NCI-H524 (cell line): ENCODE measurements around the gene TBATA.
A peak's percentile ranks its signal among the peaks of the same experiment; 100 is the strongest.

ENCODE experiments used
- DNase-seq, 2 experiments: peaks; one replicate each; lab custom pipeline; 2025; lab: John Stamatoyannopoulos, UW

The TBATA gene, protein sequence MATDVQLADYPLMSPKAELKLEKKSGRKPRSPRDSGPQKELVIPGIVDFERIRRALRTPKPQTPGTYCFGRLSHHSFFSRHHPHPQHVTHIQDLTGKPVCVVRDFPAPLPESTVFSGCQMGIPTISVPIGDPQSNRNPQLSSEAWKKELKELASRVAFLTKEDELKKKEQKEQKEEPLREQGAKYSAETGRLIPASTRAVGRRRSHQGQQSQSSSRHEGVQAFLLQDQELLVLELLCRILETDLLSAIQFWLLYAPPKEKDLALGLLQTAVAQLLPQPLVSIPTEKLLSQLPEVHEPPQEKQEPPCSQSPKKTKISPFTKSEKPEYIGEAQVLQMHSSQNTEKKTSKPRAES

DNA sequence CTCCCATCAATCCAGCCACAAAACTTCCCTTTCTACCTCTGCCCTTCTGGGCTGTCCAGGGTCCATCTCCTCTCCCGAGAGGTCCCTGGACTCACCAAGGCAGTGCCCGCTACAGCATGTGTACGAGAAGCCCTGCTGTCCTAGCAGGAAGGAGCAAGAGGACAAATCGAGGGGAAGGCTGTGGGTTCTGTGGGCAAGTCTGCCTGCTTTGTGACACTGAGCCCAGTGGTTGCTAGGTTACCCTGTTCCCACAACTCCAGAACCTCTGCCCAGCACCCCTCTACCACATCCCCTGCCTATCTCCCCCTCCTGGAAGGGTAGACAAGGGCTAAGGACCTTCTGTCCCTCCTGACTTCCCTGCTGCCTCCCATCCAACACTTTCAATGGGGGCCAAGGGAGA lies at the start of gene TBATA:
TSS of gene TBATA (minus strand) at position 188 of the 400 bp plus-strand sequence. CDS start 1,998 bp downstream, outside the sequence.
- DNase-seq, result no peak

DNA sequence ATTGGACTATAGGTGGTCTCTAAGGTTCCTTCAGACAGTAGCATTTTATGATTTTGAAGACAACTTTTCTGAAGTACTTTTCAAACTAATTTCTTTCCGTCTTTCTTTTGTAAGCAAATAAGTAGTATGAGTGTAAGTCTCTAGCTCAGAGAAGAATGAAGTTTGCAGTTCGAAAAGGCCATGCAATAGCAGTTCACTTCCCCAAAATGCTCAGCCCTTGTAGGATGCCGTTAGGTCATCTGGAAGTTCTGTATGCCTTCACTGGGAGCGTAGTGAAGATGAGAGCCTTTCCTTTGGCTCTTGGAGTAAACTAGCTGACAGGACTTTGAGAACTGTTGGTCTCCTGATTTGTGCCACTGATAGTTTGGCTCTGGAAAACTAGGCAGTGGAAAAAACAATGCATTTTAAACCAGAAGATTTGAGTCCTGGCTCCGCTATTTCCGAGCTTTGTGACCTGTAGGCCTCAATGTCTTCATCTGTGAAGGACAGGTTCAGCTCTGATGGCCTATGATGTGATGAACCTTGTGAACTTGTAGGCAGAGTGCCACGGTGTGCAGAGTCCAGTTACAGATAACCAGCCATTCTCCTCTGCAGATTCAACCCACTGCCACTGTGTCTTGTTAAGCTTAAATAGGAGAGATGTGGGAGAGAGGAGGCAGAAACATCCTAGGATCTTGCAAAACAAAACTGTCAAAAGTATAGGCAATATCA lies 49.4 kb upstream of the TBATA start:
- DNase-seq, result no peak

DNA sequence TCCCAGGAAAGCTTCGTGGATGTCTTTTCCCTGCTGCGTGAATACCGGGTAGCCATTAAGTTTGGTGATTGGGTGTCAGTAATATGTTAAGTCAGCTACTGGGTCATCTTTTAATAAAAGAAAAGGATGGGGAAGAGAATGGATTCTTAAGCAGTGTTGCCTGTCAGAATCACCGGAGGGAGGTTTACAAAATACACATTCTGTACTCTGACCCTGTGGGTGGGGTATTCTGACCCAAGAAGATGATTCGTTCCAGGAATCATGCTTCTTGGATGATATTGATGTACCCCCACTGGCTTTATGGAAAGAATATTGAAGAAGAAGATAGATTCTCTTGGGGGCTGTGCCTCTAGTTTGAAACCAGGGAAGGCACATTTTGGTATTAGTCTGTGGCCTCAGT lies 48.8 kb upstream of the TBATA start:
- DNase-seq, result no peak

DNA sequence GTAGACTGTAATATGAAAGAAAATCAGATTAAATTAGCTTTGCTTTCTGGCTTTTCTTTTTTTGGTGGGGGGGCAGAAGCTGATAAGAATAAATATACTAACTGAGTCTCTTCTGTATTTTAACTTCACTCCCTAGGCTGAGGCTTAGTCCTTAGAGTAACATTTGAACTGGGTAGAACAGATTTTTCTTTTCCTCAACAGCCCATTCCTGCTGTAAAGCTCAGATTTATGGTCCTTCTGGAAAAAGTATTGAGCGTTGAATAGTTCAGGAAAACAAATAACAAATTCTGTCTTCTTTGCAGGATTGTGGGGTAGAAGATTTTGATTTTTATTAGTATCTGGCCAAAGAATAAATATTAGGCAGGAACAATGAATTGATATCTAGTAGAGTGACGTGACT lies 48.4 kb upstream of the TBATA start:
- DNase-seq, result no peak

DNA sequence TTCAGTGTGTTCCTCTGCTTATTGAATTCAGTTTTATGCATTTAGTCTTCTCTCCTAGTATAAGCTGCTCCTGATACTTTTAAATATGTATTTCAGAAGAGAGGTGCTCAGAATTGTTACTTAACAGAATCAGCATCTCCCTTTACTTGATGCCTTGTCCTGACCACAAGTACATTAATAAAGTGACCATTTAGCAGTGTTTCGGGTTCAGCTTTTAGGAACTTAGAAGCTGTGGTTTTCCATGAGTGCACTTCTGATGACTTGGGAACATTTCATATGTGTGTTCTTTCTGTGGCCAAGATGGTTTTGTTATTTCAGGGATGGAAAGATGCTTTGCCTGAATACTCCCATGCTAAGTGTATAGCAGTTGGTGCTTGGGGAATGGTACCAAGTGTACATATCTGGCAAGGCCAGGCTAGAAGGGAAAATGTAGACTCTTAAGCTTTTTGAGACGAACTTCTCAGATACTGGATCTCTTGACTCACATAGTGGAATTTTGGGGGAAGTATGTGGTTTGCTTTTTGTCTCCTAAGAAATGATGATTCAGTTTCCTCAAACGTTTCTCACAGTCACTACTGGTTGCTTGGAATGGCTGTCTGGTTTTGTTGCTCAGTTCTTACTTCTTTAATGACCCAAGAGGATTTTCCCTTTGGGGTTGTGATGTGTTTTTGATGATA lies 47.8 kb upstream of the TBATA start:
- DNase-seq, result no peak

DNA sequence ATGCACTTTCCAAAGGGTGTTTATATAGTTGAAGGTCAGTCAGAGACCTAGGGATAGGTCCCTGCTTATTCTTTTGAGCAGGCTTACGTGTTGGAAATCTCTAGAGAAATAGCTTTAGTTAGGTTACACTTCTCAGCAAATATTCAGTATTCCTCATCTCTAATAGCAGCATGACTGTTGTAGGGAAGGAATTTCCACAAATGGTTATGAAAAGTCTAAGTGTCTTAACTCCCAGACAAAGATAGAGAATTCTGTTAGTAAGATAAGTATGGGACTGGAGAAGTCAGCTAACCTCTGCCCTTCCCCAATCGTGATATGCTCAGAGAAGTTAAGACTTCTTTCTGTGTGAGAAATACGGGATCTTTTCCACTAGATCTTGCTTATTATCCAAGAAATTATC lies 47.0 kb upstream of the TBATA start:
- DNase-seq, result no peak

GRCh38 chr10:70830164-70830563 lies 45.0 kb upstream of the TBATA start:
- no peak for DNase-seq

DNA sequence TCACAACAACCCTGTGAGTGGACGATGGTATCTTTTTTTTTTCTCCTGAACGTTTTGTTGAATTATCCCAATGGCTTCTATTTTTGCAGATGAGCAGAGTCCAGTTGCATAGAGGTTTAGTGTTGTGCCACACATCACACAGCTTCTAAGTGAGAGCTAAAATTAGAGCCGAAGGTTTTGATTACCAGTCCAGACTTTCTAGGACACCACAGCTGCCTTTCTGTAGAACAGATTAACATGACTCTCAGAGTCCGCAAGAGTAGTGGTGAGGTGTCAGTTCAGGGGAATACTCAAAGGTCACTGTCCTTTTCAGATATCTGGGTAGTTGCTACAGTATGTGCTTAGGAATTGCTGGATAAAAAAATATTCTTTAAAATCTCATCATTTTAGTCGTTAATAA lies 44.4 kb upstream of the TBATA start:
- DNase-seq, result no peak

- no peak for DNase-seq
Measured at GRCh38 chr10:70828923-70829322, 43.7 kb upstream of the TBATA start.

DNA sequence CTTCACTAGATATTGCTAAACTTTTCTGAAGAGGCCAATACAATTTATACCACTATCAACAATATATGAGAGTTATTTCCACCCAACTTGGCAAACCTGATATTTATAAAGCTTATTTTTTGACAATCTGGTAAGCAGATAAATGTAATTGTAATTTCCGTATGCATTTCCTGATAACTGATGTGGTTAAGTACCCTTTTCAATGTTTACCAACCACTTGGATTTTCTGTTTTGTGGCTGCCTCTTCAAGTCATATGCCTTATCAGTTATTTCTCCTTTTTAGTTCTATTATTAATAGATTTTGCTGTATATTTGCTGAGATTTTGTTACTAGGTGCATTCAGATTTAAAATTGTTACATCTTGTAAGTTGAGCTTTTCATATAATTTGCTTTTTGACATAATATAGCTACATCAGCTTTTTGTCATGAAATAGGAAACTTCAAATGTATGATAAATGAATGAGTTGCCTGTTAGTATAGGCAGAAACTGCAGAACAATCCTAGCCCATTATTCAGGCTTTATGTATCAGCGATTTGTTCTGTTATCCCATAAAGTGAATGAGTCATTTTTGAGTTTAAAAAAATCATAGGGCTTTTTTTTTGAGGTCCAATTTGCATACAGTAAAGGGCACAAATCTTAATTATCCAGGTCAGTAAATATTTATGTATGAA lies 42.0 kb upstream of the TBATA start:
- DNase-seq, result no peak

GRCh38 chr10:70822076-70822820 lies 37.1 kb upstream of the TBATA start:
- no peak for DNase-seq

GRCh38 chr10:70820976-70821750 lies 36.0 kb upstream of the TBATA start:
- DNase-seq, result no peak

DNA sequence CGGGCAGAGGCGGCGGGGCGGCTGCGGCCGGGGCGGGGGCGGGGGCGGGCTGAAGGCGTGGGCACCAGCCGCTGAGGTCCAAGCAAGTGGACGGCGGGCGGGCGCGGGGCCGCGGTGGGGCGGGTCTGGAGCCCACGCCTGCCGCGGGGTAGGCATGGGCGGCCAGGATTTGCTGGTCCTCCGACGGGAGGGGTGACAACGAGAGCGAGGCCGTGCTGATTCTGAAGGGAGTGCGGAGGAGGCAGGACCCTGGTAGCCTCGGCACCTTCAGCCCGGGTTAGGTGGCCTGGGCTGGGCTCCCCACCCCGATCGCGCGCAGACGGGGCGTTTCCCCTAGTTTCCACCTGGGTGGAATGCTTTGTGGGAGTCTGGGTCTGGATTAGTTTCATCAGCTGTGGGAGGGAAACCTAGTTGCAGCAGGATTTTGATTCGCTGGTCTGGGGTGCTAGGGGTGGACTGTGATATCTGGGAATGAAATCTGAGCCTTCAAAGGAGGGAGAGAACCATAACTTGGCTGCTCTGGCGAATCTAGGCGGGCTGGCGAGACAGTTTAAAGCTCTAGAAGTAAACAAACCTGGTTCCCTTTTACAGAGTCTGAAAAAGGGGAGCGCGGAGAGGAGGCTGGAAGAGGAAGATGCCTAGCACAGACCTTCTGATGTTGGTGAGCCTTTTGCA lies 31.2 kb upstream of the TBATA start:
- peak; percentile 3 to 39 for DNase-seq

DNA sequence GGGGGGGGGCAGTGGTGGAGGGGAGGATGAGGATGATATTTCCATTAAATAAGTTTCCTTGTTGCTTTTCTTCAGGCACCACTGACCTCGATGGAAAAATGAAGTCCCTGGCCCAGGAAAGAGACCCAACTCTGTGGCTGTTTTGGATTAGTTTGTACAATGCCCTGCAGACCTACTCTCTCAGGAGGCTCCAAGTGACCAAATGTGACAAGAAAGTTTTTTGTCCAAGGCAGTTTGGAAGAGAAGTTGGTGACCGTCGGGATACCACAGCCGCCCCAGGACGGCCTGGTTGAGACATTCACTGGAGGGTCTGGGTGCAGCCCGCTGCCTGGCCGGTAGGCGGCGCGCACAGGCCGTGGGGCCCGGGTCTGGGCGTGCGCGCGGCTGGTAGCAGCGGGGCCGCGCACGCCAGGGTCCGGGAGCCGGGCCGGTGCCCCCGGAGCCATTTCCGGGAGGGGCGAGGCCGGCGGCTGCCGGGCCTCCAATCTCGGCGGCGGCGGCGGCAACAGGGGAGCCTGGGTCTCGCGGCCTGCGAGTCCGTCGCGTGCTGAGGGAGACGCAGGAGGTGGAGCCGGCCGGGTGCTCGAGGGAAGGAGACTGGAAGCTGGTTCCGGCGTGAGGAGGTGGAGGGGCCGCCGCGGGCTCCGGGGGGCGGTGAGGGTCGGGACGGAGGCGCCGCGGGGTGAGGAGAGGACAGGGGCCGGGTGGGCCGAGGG lies 30.5 kb upstream of the TBATA start, which contains the start of gene SGPL1:
TSS of gene SGPL1 (plus strand) at position 445 of the 716 bp plus-strand sequence. CDS start 906 bp downstream, outside the sequence.
- DNase-seq, result peak; percentile 19 to 48

DNA sequence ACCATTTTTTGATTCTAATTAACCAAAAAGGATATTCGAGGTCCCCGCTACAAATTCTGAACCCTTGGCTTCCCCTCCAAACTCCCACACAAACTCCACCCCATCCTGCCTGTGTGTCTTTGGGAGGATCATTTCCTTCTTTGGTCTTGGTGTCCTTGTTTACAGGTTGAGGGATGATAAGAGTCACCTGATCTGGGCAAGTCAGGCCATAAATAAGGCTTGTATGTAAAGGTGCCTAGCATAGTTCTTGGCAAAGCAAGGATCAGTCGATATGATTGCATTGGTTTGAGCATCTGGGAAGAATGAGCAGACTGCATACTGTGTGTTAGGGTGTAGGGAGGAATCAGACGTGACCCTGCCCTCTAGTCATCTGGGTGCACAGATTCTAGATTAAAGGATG lies 28.9 kb upstream of the TBATA start:
- no peak for DNase-seq

DNA sequence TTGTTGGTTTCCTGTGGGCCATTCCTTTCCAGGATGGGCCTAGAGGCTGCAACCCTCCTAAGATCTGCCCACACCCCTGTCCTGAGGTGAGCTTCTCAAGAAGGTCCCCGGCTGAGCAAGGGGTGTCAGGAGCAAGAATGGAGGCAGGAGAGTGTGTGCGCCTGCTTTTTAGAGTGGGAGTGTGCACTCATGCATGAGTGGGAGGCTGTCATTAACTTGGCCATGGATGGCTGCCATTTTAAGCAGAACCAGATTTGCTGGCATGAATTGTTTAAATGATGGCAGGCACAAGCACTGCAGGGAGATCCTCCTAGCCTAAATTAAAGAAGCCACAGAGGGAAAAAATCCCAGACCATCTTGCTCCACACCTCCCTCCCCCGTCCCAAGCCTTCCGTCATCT lies 27.6 kb upstream of the TBATA start:
- no peak for DNase-seq

DNA sequence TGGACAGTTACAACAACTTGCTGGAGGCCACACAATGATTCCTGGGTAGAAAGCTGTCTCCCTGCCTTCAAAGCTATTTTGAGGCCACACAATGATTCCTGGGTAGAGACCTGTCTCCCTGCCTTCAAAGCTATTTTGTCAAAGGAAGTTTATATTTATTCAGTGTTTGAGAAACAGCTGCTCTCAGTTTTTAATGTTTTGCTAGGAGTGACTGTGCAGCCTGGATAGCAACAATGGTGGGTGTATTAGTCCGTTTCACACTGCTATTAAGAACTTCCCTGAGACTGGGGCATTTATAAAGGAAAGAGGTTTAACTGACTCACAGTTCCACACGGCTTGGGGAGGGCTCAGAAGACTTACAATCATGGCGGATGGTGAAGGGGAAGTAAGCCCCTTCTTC lies 26.7 kb upstream of the TBATA start:
- DNase-seq, result no peak

GRCh38 chr10:70810967-70811366 lies 25.8 kb upstream of the TBATA start:
- DNase-seq, result no peak

DNA sequence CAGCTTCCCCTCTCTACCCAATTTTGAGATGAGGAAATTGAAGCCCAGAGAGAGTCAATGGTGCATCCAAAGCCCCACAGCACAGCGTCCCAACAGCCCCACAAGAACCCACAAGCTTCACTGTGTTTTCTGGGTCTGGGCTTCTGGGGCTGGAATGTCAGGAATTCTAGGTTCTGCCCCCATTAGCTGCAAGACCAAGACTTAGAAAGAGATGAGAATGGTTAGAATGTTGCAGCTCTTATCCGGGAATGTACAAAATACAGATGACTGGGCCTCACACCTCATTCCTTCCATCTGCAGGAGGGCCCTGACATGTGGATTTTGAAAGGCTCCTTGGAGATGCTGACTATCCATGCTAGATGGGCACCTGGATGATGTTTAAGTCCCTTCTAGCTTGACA lies 24.5 kb upstream of the TBATA start:
- no peak for DNase-seq
